ENCODE data around the gene OSBPL2.

OSBPL2 gene

DNA sequence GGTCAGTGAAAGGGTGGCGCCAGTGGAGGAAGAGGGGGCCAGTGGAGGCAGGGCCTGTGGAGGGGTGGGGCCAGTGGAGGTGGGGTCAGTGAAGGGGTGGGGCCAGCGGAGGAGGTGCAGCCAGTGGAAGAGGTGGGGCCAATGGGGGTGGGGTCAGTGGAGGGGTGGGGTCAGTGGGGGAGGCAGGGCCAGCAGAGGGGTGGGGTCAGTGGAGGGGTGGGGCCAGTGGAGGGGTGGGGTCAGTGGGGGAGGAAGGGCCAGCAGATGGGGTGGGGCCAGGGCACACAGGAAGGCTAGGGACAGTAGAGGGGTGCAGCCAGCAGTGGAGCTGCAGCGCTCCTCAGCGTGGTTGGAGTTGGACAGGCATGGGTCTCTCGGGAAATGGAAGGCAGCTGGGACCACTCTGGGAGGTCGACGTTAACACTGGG, 83.2 kb downstream of the OSBPL2 start:
- Histone ChIP-seq H3K4me2 (no peak overlapping the region), H4K20me1 (ENCODE audit: insufficient read depth) (no peaks in the 10 kb centered on the region), H3K4me1 (ENCODE audit: low read depth, poor library complexity, severe bottlenecking) (peaks cover 6% of the 10 kb centered on the region), H3K79me2 (ENCODE audit: insufficient read depth, low read depth) (no peaks in the 10 kb centered on the region), H3K27ac (no peak overlapping the region), H3K27me3 (ENCODE audit: insufficient read depth, low read depth) (no peaks in the 10 kb centered on the region), H3K9ac (no peak overlapping the region), H3K4me3 (IDR thresholded peaks at IDR 0.05; ENCODE audit: insufficient read depth, low read depth, low read length) (no peak overlapping the region), H3K36me3 (ENCODE audit: insufficient read depth) (no peaks in the 10 kb centered on the region; the same call in 1 of the 2 replicates), H2AFZ (ENCODE audit: low read depth) (no peak overlapping the region)
- TF ChIP-seq, protein P1, sequence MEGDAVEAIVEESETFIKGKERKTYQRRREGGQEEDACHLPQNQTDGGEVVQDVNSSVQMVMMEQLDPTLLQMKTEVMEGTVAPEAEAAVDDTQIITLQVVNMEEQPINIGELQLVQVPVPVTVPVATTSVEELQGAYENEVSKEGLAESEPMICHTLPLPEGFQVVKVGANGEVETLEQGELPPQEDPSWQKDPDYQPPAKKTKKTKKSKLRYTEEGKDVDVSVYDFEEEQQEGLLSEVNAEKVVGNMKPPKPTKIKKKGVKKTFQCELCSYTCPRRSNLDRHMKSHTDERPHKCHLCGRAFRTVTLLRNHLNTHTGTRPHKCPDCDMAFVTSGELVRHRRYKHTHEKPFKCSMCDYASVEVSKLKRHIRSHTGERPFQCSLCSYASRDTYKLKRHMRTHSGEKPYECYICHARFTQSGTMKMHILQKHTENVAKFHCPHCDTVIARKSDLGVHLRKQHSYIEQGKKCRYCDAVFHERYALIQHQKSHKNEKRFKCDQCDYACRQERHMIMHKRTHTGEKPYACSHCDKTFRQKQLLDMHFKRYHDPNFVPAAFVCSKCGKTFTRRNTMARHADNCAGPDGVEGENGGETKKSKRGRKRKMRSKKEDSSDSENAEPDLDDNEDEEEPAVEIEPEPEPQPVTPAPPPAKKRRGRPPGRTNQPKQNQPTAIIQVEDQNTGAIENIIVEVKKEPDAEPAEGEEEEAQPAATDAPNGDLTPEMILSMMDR (conservative IDR thresholded peaks at IDR 0.05; ENCODE audit: low read depth, low read length): no peak

GRCh38 chr20:62321975-62322374, 83.7 kb downstream of the OSBPL2 start:
- Histone ChIP-seq H3K4me3 (IDR thresholded peaks at IDR 0.05; ENCODE audit: insufficient read depth, low read depth, low read length) (no peak overlapping the region), H3K36me3 (ENCODE audit: insufficient read depth) (no peaks in the 10 kb centered on the region; the same call in 1 of the 2 replicates), H2AFZ (ENCODE audit: low read depth) (no peak overlapping the region), H3K9ac (no peak overlapping the region), H3K27me3 (ENCODE audit: insufficient read depth, low read depth) (no peaks in the 10 kb centered on the region), H3K4me2 (no peak overlapping the region), H3K79me2 (ENCODE audit: insufficient read depth, low read depth) (no peaks in the 10 kb centered on the region), H3K4me1 (ENCODE audit: low read depth, poor library complexity, severe bottlenecking) (peaks cover 6% of the 10 kb centered on the region), H4K20me1 (ENCODE audit: insufficient read depth) (no peaks in the 10 kb centered on the region), H3K27ac (no peak overlapping the region)
- TF ChIP-seq, protein P1 (conservative IDR thresholded peaks at IDR 0.05; ENCODE audit: low read depth, low read length): no peak

DNA sequence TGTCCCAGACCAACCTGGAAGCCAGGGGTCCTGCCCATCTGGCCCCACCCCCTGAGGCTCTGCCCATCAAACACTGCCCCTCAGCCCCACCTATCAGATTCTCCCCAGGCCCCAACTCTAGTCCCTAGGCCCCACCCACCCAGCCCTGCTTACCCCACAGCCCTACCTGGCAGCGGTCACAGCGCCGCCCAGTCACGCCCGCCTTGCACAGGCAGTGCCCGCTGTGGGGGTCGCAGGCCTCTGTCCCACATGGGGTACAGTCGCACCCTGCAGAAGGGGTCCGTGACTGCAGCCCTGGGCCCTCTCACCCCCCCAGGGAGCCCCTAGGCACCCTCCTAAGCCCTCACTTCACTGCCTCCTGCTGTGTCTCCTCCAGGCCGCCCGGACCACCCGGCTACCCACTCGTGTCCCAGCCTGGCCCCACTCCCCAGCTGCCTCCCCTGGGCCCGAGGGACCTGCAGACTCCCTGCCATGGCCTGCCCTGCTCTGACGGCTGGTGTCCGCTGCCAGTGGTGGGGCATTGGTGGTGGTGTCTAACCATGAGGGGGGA, 84.2 kb downstream of the OSBPL2 start:
- Histone ChIP-seq H3K27ac (no peak overlapping the region), H3K79me2 (ENCODE audit: insufficient read depth, low read depth) (no peaks in the 10 kb centered on the region), H3K4me2 (no peak overlapping the region), H4K20me1 (ENCODE audit: insufficient read depth) (no peaks in the 10 kb centered on the region), H3K36me3 (ENCODE audit: insufficient read depth) (no peaks in the 10 kb centered on the region; the same call in 1 of the 2 replicates), H3K9ac (no peak overlapping the region), H2AFZ (ENCODE audit: low read depth) (no peak overlapping the region), H3K27me3 (ENCODE audit: insufficient read depth, low read depth) (no peaks in the 10 kb centered on the region), H3K4me3 (IDR thresholded peaks at IDR 0.05; ENCODE audit: insufficient read depth, low read depth, low read length) (no peak overlapping the region), H3K4me1 (ENCODE audit: low read depth, poor library complexity, severe bottlenecking) (peaks cover 6% of the 10 kb centered on the region)
- TF ChIP-seq, protein P1 (conservative IDR thresholded peaks at IDR 0.05; ENCODE audit: low read depth, low read length): no peak

DNA sequence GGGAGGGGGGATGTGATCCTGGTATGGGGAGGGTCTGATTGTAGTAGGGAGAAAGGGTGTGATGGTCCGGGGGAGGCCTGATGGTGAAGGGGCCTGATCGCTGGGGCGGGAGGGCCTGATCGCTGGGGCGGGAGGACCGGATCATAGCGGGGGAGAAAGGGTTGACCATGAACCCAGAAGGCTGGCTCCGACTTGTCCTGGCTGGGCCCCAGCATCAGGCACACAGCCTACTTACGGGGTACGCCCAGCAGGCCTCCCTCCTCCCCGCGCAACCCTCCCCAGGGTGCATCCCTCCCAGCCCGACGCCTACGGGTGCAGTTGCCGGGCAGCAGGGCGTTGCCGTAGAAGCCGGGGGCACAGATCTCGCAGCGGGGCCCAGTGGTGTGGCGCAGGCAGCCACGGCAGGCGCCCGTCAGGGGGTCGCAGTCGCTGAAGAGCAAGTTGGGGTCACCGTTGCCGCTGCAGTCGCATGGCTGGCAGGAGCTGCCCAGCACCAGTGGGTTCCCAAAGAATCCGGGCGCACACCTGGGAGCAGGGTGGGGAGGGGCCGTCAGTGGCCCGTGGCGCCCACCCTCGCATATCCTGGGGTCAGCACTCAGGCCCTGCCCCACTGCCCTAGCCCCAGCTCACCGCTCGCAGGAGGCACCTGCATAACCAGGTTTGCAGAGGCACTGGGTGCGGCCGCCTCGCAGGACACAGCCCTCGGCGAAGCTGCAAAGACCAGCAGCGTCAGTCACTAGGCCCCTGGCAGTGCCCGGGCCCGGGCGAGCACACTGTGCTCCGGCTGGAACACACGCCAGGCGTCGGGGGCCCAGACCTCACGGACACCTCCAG, 85.0 kb downstream of the OSBPL2 start:
- Histone ChIP-seq H4K20me1 (ENCODE audit: insufficient read depth) (no peaks in the 10 kb centered on the region), H3K27ac (no peak overlapping the region), H3K9ac (no peak overlapping the region), H3K4me3 (IDR thresholded peaks at IDR 0.05; ENCODE audit: insufficient read depth, low read depth, low read length) (no peak overlapping the region), H3K36me3 (ENCODE audit: insufficient read depth) (no peaks in the 10 kb centered on the region), H3K4me2 (no peak overlapping the region), H3K27me3 (ENCODE audit: insufficient read depth, low read depth) (no peaks in the 10 kb centered on the region), H3K4me1 (ENCODE audit: low read depth, poor library complexity, severe bottlenecking) (peaks cover 6% of the 10 kb centered on the region), H2AFZ (ENCODE audit: low read depth) (no peak overlapping the region), H3K79me2 (ENCODE audit: insufficient read depth, low read depth) (no peaks in the 10 kb centered on the region)
- TF ChIP-seq, protein P1 (conservative IDR thresholded peaks at IDR 0.05; ENCODE audit: low read depth, low read length): no peak
